DND-41 (cell line): ENCODE measurements around the gene RAD21L1.

Experiments used
- ATAC-seq: fragments of 200-7000 bp; cut with Tn5 transposase; 3 replicates; pipeline ENCODE4 v1.9.1; 2021; ENCODE audit warnings: low read depth; ENCODE audit not compliant: insufficient read depth
- DNase-seq: peaks from one replicate; pipeline ENCODE4 v3.0.0-alpha.2; 2020
- H2AFZ ChIP-seq: 2 replicates; pipeline ENCODE4 v1.6.0; 2012; ENCODE audit warnings: low read depth, low read length
- H3K27ac ChIP-seq: 2 replicates; pipeline ENCODE4 v1.5.1; 2012; ENCODE audit warnings: low read length, inconsistent platforms
- H3K27me3 ChIP-seq: fragments of 200-600 bp; sonication (generic); 2 replicates; pipeline ENCODE4 v1.6.0; 2012; ENCODE audit warnings: low read length, mild to moderate bottlenecking, inconsistent platforms; ENCODE audit not compliant: insufficient read depth, poor library complexity
- H3K36me3 ChIP-seq: 2 replicates; pipeline ENCODE4 v1.5.1; 2012; ENCODE audit warnings: low read length, inconsistent platforms; ENCODE audit not compliant: insufficient read depth
- H3K4me1 ChIP-seq: 2 replicates; pipeline ENCODE4 v1.5.1; 2012; ENCODE audit warnings: mild to moderate bottlenecking, low read length; ENCODE audit not compliant: insufficient read depth
- H3K4me2 ChIP-seq: 2 replicates; pipeline ENCODE4 v1.6.0; 2012; ENCODE audit warnings: mild to moderate bottlenecking, moderate library complexity, low read length, inconsistent platforms; ENCODE audit not compliant: insufficient read depth
- H3K4me3 ChIP-seq, 2 experiments: fragments of 200-600 bp in 1 of 2; shearing (Covaris generic) in 1 of 2; 2 replicates each; pipeline ENCODE4 v1.5.1; 2012 to 2016; ENCODE audit warnings: inconsistent platforms in 2 of 2, low read length in 2 of 2, mild to moderate bottlenecking in 2 of 2, low read depth in 1 of 2, moderate library complexity in 1 of 2
- H3K79me2 ChIP-seq: 2 replicates; pipeline ENCODE4 v1.6.0; 2012; ENCODE audit warnings: low read length, inconsistent platforms; ENCODE audit not compliant: insufficient read depth
- H3K9ac ChIP-seq: 2 replicates; pipeline ENCODE4 v1.6.0; 2012; ENCODE audit warnings: low read depth, mild to moderate bottlenecking, inconsistent platforms, low read length, moderate library complexity
- H3K9me3 ChIP-seq: 2 replicates; pipeline ENCODE4 v1.5.1; 2012; ENCODE audit warnings: low read length, moderate library complexity, mild to moderate bottlenecking, inconsistent platforms; ENCODE audit not compliant: insufficient read depth, severe bottlenecking
- H4K20me1 ChIP-seq: 2 replicates; pipeline ENCODE4 v1.6.0; 2012; ENCODE audit warnings: low read length; ENCODE audit not compliant: insufficient read depth
- CTCF ChIP-seq: IDR thresholded peaks from 2 replicates; pipeline ENCODE4 v1.5.1; 2012; ENCODE audit warnings: borderline replicate concordance, low read length, moderate library complexity, mild to moderate bottlenecking; ENCODE audit not compliant: poor library complexity, severe bottlenecking; ENCODE audit errors: extremely low read depth
- EZH2 ChIP-seq: IDR thresholded peaks from 3 replicates; pipeline ENCODE4 v1.6.1; 2012; ENCODE audit warnings: borderline replicate concordance, low read depth, mild to moderate bottlenecking, moderate library complexity, low read length, inconsistent platforms; ENCODE audit not compliant: severe bottlenecking

Gene RAD21L1

GRCh38 chr20:1224205-1224890, 1.5 kb upstream of the RAD21L1 start:
- Histone ChIP-seq H3K27me3 (no peaks in the 10 kb centered on the region), H3K9me3 (no peaks in the 10 kb centered on the region), H3K4me2 (no peak overlapping the region), H4K20me1 (no peaks in the 10 kb centered on the region), H2AFZ (no peak overlapping the region), H3K36me3 (no peaks in the 10 kb centered on the region), H3K79me2 (no peaks in the 10 kb centered on the region), H3K27ac (no peak overlapping the region), H3K4me1 (no peaks in the 10 kb centered on the region), H3K9ac (no peak overlapping the region), H3K4me3 (no peak overlapping the region)
- no peak for TF ChIP-seq EZH2
- no peak for TF ChIP-seq CTCF
- no peak for DNase-seq
- ATAC-seq = no peak

- Histone ChIP-seq H3K4me2 (no peak overlapping the region), H3K9me3 (no peaks in the 10 kb centered on the region), H3K27me3 (peaks cover 3% of the 10 kb centered on the region), H3K27ac (no peak overlapping the region), H3K4me1 (no peaks in the 10 kb centered on the region), H3K36me3 (no peaks in the 10 kb centered on the region), H2AFZ (no peak overlapping the region), H4K20me1 (no peaks in the 10 kb centered on the region), H3K79me2 (no peaks in the 10 kb centered on the region), H3K4me3 (no peak overlapping the region), H3K9ac (no peak overlapping the region)
- TF ChIP-seq EZH2 = no peak
- no peak for TF ChIP-seq CTCF
- ATAC-seq (no peak), DNase-seq (no peak)
Measured at GRCh38 chr20:1225263-1225782, 521 bp upstream of the RAD21L1 start.

DNA sequence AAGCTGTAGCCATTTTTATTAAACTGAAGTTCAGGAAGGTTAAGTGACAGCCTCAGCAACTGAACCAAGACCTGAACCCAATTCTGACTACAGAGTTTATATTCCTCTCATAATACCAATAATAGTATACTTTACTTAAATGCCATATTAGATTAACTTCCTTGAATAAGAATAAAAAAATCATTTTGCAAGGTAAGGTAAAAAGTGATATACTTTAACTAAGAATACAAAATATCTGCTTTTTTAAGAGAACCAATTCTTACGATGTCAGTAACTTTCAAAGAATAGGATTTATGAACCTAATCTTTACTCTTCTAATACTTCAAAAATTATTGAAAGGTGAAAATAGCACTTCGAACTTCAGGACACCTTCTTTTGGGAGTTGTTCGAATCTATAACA, 3.7 kb downstream of the RAD21L1 start:
- ATAC-seq = no peak
- H3K27me3 ChIP-seq = peaks cover 22% of the 10 kb centered on the region

More for the DNA sequence above, 3.7 kb downstream of the RAD21L1 start:
- no peaks in the 10 kb centered on the region for H3K4me1 ChIP-seq
- H3K9ac ChIP-seq = no peak overlapping the region
- TF ChIP-seq EZH2 = no peak
- no peak for TF ChIP-seq CTCF
- H4K20me1 ChIP-seq = no peaks in the 10 kb centered on the region
- H3K9me3 ChIP-seq = no peaks in the 10 kb centered on the region
- DNase-seq = no peak
- no peak overlapping the region for H3K4me3 ChIP-seq
- H3K79me2 ChIP-seq = no peaks in the 10 kb centered on the region
- H3K27ac ChIP-seq = no peak overlapping the region
- H2AFZ ChIP-seq = no peak overlapping the region
- H3K36me3 ChIP-seq = no peaks in the 10 kb centered on the region
- H3K4me2 ChIP-seq = no peak overlapping the region
